Measurements from ENCODE around the gene TRAF7.

The TRAF7 gene

GRCh38 chr16:2148714-2149629 lies 6.6 kb upstream of the TRAF7 start:
- no peak for DNase-seq

- no peak for DNase-seq
These were observed 5.8 kb upstream of the TRAF7 start for GRCh38 chr16:2149630-2150417.

GRCh38 chr16:2150418-2151187 lies 5.0 kb upstream of the TRAF7 start:
- DNase-seq = no peak

DNA sequence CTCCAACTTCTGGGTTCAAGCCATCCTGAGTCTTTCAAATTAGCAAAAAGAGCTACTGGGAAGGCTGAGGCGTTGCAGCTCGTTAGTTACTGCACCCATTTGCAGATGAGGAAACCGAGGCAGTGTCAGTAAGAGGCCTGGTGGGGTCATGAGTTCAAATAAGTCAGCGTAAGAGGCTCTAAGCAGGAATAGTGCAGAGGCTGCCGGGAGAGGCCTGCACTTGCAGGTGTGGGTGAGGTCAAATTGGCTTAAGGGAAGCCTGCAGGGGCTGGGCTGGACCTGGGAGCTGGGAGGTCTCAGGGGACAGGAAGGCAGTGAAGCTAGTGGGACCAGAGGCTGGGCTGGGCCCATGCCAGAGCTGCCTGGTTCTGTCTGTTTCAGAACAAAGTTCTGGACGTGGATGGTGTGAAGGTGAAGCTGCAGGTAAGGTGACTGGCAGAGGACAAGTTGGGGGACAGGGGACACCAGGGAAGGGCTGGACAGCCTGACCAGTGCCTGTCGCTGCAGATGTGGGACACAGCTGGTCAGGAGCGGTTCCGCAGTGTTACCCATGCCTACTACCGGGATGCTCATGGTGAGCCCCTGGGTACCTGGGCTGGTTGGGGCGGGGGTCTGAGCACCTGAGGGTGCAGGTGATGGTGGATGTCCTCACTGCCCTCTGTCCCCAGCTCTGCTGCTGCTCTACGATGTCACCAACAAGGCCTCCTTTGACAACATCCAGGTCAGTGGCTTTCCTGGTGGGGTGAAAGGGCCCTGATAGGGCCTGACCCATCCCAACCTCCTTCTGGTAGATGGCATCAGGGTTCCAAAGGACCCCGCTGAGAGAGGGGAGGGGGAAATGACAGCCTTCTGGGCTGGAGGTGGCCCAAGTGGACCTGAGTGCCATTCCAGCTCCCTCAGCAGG lies 4.1 kb upstream of the TRAF7 start:
- no peak for DNase-seq

- DNase-seq = no peak
These were observed 2.7 kb upstream of the TRAF7 start for GRCh38 chr16:2152695-2153506.

GRCh38 chr16:2154533-2155090 lies 970 bp upstream of the TRAF7 start:
- DNase-seq = no peak

GRCh38 chr16:2155977-2156848 lies 631 bp downstream of the TRAF7 start:
- no peak for DNase-seq

DNA sequence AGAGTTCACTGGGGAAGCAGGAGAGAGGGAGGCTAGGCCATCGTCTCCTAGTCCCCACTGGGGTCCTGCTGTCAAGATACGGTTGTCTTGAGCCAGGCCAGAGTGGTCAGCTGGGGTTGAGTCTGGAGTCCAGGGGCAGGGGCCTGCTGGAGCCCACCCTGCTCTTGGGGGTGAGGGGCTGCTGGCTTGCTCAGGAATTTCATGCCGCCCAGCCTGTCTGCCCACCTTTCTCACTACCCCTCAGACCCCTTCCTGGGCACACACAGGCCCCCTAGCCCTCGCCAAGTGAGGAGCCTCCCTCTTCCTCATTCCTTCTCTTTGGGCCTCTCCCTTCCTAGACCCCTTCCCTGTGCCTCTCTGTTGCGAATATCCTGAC lies 1.3 kb downstream of the TRAF7 start:
- DNase-seq = no peak

DNA sequence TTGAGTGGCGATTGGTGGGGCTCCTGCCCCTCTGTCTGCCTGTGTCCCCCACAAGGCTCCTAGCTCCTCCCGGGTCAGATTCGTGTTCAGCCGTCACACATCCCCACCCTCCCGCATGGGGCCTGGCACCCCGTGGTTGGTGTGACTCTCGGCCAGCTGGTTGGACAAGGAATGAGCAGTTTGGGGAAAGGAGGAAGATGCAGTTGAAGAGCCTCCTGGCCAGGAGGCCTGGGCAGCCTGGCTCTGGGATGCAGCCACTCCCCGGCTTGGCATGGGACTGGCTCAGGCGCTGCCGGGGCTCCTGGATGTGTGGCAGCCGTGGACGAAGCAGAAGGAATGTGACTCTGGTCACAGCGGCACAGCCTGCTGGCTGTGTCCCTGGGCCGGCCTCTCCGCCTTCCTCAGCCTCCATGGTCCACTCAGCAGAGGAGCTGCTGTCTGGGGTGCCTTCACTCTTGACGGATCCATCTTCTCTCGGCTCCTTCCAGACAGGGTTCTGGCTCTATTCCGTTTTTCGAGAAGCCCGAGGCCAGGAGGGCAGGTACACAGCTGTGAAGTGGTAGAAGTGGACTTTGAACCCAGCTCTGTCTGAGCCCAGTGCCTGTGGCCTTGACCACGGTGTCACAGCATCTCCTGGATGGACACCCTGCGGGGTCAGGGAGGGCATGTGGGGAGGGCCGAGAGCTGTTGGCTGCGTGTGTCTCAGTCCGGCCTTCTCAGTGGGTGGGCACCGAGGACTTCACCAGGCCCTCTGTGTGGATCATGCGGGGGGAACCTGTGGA lies 2.1 kb downstream of the TRAF7 start:
- no peak for DNase-seq

GRCh38 chr16:2158262-2158638 lies 2.7 kb downstream of the TRAF7 start:
- no peak for DNase-seq

DNA sequence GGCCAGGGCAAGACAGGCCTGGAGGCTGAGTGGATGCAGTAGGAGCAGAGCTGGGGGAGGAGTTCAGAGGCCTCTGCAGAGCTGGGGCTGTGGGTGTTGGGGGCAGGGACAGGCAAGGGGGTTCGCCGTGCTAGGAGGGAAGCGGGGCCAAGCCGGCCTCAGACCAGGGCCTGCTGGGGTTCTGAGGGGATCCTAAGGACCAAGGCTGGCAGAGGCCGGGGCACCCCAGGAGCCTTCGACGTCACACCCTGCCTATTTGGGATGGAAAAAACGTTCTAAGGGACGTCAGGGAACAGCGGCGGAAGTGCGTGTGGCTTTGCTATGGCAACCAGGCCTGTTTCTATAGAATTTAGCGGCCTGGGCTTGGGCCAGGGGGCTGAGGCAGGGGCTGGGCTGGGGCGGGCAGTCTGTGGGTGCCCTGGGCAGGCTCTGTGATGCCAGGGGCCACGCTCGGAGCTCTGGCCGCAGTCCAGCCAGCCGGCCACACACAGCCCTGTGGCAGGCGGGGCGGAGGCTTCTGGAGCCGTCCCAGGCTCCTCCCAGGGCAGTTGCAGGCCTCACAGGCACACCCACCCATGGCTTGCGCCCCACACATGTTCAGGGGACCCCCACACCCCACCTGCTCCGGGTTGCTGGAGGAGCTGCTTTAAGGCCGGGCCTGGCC lies 3.7 kb downstream of the TRAF7 start:
- DNase-seq = no peak

GRCh38 chr16:2160915-2161551 lies 5.5 kb downstream of the TRAF7 start:
- no peak for DNase-seq

DNA sequence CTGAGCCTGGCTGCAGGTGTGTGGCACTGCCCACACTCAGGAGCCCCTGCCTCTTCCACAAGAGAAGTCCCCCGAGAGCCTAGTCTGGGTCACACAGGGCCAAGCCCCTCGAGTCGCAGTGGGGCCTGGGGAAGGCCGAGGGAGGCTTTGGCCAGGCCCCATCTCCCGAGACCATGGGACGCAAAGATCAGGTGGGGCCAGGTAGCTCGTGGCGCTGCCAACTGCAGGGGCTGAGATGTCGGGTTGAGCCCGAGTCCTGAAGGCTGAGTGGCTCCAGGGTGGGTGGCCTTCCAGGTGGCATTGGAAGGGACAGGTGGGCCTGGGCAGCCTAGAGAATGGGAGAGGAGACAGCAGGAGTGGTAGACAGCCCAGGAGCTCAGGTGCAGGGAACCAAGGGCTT lies 6.3 kb downstream of the TRAF7 start:
- no peak for DNase-seq

GRCh38 chr16:2162676-2163118 lies 7.1 kb downstream of the TRAF7 start:
- no peak for DNase-seq

DNA sequence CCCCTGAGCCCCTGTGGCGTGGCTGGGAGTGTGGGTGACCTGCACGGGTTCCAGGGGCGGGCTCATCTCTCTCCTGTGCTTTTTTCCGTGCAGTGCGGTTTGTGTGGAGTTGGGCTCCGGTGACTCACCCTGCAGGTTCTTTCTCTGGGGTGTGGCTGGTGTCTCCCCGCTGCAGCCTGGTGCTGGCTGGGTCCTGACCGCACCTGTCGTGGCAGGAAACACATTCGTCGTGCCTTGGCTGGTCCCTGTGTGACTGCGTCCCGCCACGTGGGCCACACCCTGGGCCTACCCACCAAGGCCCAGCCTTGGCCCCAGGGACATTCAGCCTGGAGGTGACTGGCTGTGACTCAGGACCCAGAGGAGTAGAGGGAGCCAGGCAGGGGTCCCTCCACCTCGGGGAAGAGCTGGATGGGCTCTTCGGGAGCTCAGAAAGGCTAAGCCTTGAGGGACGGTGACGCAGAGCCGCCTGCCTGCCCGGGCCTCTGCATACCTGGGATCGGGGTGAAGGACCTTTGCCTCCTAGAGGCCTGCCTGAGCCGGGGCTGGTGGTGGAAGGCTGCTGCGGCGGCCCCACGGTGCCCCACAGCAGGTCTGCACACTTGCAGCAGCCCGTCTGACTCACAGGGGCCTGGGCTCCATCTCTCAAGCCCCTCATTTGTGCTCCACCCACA lies 7.8 kb downstream of the TRAF7 start:
- DNase-seq = no peak

DNA sequence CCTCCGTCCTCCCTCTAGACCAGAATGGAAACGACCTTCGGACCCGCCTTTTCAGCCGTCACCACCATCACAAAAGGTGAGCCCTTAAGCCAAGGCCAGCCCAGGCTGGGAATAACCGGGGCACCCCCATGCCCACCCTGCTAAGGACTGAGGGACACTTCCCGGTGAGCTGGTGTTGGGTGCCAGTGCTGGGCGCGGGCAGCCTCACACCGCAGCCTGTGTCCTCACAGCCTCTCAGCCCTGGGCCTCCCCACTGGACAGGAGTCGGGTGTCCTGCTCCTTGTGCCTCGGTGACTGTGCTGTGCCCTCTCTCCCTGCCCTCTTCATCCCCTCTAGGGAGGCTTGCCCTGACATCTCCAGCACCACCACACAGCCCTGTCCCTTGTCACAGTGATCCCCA lies 10.3 kb downstream of the TRAF7 start:
- DNase-seq = no peak

All from GOT3 (cell line).